CD4-positive, alpha-beta T cell treated with Interleukin-17A for 4 hours (primary cell): Measurements from ENCODE around the gene CLN5.
"Not testable (repeated sequence)": the region's sequence is repeated elsewhere in the genome, so short reads cannot be mapped to it uniquely, and the experiment has no call there.

Source experiments
- DNase-seq: peaks from one replicate; pipeline ENCODE4 v3.0.0-alpha.2; 2020; ENCODE audit warnings: mixed read lengths

Gene CLN5

DNA sequence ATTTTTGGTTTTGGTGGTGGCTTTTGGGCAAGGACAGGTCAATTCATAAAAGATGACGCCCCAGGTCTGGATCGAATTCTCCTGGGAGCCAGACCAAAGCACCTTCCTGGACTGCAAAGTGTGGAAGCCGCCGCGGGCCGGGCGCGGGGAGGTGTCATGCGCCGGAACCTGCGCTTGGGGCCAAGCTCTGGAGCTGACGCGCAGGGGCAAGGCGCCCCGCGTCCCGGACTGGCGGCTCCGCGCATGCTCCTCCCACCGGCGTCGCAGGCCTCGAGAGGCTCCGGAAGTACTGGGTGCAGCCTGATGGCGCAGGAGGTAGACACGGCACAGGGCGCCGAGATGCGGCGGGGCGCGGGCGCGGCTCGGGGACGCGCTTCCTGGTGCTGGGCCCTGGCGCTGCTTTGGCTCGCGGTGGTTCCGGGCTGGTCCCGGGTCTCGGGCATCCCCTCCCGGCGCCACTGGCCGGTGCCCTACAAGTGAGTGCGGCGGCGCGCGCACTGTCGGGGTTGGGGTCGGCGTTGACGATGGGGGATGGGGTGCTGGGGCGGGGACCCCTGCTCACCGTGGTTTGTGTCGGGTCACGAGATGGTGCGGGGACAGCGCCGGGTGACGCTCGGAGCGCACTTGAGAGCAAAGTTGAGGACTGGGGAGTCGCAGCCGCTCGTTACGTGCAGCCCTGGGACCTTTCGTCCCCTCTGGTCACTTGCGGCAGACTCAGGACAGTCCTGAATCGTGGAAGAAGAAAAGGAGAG lies at the start of gene CLN5:
TSS of gene CLN5 (plus strand) at position 286 of the 752 bp plus-strand sequence. CDS start at position 304, 18 bp downstream.
- peak; percentile 96 for DNase-seq

- DNase-seq, result no peak
These were observed 49.5 kb upstream of the CLN5 start for GRCh38 chr13:76942363-76942762.

GRCh38 chr13:76943646-76944045 lies 48.2 kb upstream of the CLN5 start:
- DNase-seq, result no peak

DNA sequence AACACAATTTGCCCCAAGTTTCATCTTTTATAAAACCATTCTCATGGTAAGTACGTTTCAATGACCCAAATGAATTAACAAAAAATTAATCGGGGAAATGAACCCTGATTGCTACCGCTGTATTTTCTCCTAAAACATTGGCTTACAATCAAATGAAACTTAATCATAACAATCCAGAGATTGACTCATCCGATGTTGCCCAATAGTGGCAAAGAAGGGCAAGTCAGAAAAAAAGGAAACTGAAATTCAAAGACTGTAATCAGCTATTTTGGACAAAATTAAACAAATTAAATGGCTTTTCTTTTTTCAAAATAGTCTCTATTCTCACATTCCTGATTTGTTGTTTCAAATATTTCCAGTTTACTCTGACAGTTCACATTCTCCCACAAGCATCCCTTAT lies 47.4 kb upstream of the CLN5 start:
- DNase-seq, result no peak

DNA sequence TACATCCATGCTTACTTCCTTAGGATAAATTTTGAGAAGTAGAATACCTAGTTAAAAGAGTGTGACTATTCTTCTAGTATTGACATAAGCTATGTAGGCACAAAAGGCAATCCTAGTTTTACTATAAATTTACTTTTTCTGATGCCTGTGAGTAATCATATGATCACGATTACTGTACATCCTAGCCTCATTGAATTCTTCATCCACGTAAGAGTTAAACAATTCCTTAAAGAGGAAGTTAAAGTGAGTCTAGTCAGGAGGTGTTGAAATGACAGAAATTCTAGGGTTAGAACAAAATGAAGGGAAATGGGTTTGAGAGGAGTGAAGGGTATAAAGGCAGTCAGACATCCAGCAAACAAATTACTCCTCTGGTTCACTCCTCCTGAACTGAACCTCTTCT lies 43.7 kb upstream of the CLN5 start, which contains the start of gene ACOD1:
TSS of gene ACOD1 (plus strand) at position 363 of the 400 bp plus-strand sequence. CDS start 48 bp downstream, outside the sequence.
- no peak for DNase-seq

GRCh38 chr13:76950101-76950500 lies 41.8 kb upstream of the CLN5 start:
- DNase-seq, result no peak

GRCh38 chr13:76953968-76954367 lies 37.9 kb upstream of the CLN5 start:
- DNase-seq, result no peak

GRCh38 chr13:76954538-76954937 lies 37.3 kb upstream of the CLN5 start:
- no peak for DNase-seq

DNA sequence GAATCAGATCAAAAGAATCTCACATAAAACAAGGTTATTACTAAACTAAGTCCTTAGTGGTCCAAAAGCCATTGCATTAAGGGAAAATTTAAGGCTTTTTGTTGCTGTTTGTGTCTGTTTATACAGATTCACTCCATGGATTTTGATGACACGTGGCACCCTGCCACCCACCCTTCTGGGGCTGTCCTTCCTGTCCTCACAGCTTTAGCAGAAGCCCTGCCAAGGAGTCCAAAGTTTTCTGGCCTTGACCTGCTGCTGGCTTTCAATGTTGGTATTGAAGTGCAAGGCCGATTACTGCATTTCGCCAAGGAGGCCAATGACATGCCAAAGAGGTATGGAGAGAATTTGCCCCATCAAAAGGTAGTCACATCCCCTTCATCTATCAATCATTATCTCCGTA lies 36.7 kb upstream of the CLN5 start:
- DNase-seq, result no peak

DNA sequence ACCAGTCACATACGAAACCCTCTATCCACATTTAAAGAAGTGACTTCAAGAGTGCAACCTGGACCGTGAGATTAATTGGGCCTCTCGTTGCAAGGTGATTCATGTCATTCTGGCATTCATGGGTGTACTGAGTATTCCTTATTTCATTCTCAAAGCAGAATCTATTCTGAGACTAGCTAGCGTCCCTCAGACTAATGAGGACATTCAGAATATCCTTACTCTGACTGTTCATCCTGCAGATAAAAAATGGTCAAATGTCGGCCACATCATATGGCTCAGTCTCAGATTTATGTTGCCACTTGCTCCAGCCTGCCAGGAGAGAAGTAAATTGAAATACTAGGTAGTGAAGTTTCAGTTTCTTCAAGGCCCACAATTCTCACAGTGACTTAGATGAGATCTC lies 36.2 kb upstream of the CLN5 start:
- DNase-seq, result no peak

- DNase-seq, result no peak
These were observed 32.9 kb upstream of the CLN5 start for GRCh38 chr13:76958841-76959432.

DNA sequence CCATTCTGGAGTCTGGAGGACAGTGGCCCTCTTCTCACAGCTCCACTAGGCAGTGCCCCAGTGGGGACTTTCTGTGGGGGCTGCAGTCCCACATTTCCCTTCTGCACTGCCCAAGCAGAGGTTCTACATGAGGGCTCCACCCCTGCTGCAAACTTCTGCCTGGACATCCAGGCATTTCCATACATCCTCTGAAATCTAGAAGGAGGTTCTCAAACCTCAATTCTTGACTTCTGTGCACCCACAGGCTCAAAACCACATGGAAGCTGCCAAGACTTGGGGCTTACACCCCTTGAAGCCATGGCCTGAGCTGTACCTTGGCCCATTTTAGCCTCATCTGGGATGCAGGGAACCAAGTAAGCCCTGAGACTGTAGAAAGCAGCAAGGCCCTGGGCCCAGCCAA lies 32.1 kb upstream of the CLN5 start:
- DNase-seq, result not testable (repeated sequence)

- no peak for DNase-seq
These were observed 26.0 kb upstream of the CLN5 start for GRCh38 chr13:76965759-76966421.

DNA sequence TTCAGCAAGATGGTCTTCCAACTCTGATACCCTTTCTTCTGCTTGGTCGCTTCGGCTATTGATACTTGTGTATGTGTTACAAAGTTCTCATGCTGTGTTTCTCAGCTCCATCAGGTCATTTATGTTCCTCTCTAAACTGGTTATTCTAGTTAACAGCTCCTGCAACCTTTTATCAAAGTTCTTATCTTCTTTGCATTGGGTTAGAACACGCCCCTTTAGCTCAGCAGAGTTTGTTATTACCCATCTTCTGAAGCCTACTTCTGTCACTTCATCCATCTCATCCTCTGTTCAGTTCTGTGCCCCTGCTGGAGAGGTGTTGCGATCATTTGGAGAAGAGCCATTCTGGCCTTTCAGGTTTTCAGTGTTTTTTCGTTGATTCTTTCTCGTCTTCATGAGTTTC lies 24.9 kb upstream of the CLN5 start:
- DNase-seq, result no peak

DNA sequence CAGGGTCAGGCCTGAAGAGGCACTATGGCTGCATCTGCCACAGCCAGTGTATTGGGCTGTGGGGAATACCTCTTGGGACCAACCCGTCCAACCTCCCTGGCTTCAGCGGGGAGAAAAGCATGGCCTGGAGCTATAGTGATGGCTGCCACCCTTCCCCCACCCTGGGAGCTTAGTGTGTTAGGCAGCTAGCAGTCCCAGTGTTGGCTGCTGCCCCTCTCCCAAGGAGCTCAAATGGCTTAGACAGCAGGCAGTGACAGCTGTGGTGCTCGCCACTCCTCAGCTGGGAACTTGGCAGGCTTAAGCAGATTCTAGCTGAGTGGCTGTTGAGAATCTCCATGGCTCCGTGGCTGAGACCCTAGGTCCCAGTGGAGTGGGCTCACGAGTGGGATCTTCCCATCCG lies 23.8 kb upstream of the CLN5 start:
- no peak for DNase-seq

GRCh38 chr13:76969488-76970365 lies 22.2 kb upstream of the CLN5 start:
- DNase-seq, result no peak

- no peak for DNase-seq
These were observed 20.7 kb upstream of the CLN5 start for GRCh38 chr13:76971215-76971614.

- DNase-seq, result no peak
These were observed 19.7 kb upstream of the CLN5 start for GRCh38 chr13:76971851-76972829.

- DNase-seq, result no peak
These were observed 17.8 kb upstream of the CLN5 start for GRCh38 chr13:76973920-76974617.

DNA sequence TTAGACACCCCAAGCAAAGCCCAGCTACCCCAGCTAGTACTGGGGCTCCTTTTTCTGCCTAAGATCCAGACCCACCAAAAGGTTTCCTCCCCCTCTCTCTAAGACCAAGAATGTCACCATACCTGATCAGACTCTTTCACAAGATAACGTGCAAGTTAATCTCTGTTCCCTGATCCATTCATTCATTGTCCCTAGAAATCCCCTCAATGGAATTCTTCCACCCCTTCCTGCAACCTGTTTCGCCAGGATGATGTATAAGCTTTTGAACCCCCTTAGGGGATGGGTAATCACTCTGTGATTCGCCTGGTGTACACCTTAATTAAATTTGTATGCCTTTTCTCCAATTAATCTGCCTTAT lies 17.3 kb upstream of the CLN5 start:
- no peak for DNase-seq

DNA sequence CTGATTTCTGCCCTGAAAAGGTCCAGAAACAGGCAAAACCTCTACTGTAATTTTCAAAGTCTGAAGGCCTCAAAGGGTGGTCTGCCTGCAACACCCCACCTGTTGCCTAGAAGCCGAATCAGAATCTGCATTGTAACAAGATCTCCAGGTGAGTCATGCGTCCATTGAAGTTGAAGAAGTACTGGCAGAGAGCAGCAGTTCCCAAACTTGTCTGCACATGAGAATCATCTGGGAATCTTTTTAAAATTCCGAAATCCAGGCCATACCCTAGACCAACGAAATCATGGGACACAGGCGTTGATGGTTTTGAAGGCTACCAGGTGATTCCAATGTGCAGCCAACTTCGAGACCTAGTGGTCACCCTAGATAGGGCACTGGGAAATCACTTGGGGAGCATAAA lies 16.0 kb upstream of the CLN5 start:
- DNase-seq, result no peak
